Gastrocnemius medialis (tissue), 4 donors: ENCODE data around the gene ARL4D. TPM values are rescaled to one million over a fixed set of nuclear protein-coding genes. Genes with fewer than 3 reads are reported as not detected.

Experiments
- ATAC-seq, 2 donors: fragments of 150-250 bp; one replicate each; pipeline ENCODE4 v1.9.1; 2016
- DNase-seq, 2 donors: peaks; one replicate each; pipeline ENCODE4 v3.0.0-alpha.2; 2019
- H3K27ac ChIP-seq, 4 donors: fragments of 200-600 bp; sonication (generic); 1 replicate in 1 of 4; 2 replicates in 3 of 4; pipeline ENCODE4 v1.5.1; 2016 to 2018; ENCODE audit warnings: mild to moderate bottlenecking in 2 of 4, moderate library complexity in 1 of 4
- H3K27me3 ChIP-seq, 3 donors: fragments of 200-600 bp; sonication (generic) in 2 of 3; 1 replicate in 1 of 3; 2 replicates in 2 of 3; pipeline versions ENCODE4 v1.5.1 to v1.6.0; 2016 to 2019; ENCODE audit warnings: mild to moderate bottlenecking in 1 of 3, moderate library complexity in 1 of 3
- H3K36me3 ChIP-seq, 2 donors: fragments of 200-600 bp; sonication (generic) in 1 of 2; one replicate each; pipeline ENCODE4 v1.5.1; 2017 to 2018
- H3K4me1 ChIP-seq, 2 donors: fragments of 200-600 bp; sonication (generic) in 1 of 2; one replicate each; pipeline ENCODE4 v1.5.1; 2016 to 2017; ENCODE audit warnings: mild to moderate bottlenecking in 2 of 2
- H3K4me3 ChIP-seq, 4 donors: fragments of 200-600 bp; sonication (generic) in 3 of 4; 1 replicate in 1 of 4; 2 replicates in 3 of 4; pipeline ENCODE4 v1.5.1; 2016 to 2019; ENCODE audit warnings: mild to moderate bottlenecking in 2 of 4
- H3K9me3 ChIP-seq, 3 donors: fragments of 200-600 bp; sonication (generic) in 2 of 3; 1 replicate in 1 of 3; 2 replicates in 2 of 3; pipeline ENCODE4 v1.5.1; 2016 to 2019
- POLR2A ChIP-seq, 2 donors: fragments of 450-650 bp; IDR thresholded peaks; one replicate each; pipeline ENCODE4 v1.6.1; 2017; ENCODE audit warnings: antibody characterized with exemption in 2 of 2, mild to moderate bottlenecking in 2 of 2, moderate library complexity in 2 of 2
- in situ Hi-C, 4 donors: fragments of 200-750 bp; cut with MboI; loops; one replicate each; pipeline versions ENCODE4 v1.15.0 to v1.8.0; 2017; ENCODE audit warnings: low sequenced_read_pairs in 4 of 4
- intact Hi-C: fragments of 100-400 bp; cut with DNase I; formaldehyde crosslinking; loops from one replicate; pipeline ENCODE4 v1.15.1; 2023; ENCODE audit warnings: low total_unique reads
- total RNA-seq, 4 donors: library from RNA; depleted of rRNA; stranded (reverse); fragments of >200 nt; gene quantifications; one replicate each; pipeline versions ENCODE4 v1.1.0 to v1.2.3, GENCODE V29; 2016
- TF ChIP-seq, protein P1 (sequence below), 5 experiments: fragments of 450-650 bp in 3 of 5; fragments of 200-600 bp in 2 of 5; sonication (generic) in 2 of 5; IDR thresholded peaks in 4 of 5; conservative IDR thresholded peaks in 1 of 5; 1 replicate in 4 of 5; 2 replicates in 1 of 5; pipeline ENCODE4 v1.5.1; 2016 to 2019; ENCODE audit warnings: antibody characterized with exemption in 5 of 5, mild to moderate bottlenecking in 3 of 5, moderate library complexity in 3 of 5

The ARL4D gene
- total RNA-seq, 4 donors from 2014 or later = 0.17 to 2.0 (median 1.3) TPM

DNA sequence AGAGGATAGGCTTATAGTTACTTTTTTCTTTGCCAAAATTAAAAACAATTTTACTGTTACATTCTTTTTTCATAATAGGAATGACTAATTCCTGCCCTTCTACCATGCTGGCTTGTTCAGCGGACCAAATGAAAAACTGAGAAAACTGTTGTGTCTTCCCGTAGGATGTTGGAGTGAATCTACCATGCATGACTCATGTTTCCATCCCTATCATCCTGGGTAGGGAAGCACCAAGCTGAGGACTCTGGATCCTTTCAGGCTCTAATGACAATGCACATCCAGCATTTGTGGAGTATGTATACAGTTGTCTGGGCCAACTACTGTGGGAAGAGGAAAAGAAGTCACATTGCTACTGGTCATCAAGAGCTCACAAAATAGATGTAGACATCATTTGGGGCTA lies 43.9 kb downstream of the ARL4D start:
- in situ Hi-C loops (no loop called here), intact Hi-C loops (no loop called here)
- H3K4me1 ChIP-seq = no peaks in the 10 kb centered on the region
- H3K27me3 ChIP-seq = no peaks in the 10 kb centered on the region
- H3K27ac ChIP-seq = no peak overlapping the region
- ATAC-seq (no peak), DNase-seq (no peak)
- no peaks in the 10 kb centered on the region for H3K36me3 ChIP-seq
- H3K9me3 ChIP-seq = no peaks in the 10 kb centered on the region
- H3K4me3 ChIP-seq = no peak overlapping the region
- TF ChIP-seq, protein P1, sequence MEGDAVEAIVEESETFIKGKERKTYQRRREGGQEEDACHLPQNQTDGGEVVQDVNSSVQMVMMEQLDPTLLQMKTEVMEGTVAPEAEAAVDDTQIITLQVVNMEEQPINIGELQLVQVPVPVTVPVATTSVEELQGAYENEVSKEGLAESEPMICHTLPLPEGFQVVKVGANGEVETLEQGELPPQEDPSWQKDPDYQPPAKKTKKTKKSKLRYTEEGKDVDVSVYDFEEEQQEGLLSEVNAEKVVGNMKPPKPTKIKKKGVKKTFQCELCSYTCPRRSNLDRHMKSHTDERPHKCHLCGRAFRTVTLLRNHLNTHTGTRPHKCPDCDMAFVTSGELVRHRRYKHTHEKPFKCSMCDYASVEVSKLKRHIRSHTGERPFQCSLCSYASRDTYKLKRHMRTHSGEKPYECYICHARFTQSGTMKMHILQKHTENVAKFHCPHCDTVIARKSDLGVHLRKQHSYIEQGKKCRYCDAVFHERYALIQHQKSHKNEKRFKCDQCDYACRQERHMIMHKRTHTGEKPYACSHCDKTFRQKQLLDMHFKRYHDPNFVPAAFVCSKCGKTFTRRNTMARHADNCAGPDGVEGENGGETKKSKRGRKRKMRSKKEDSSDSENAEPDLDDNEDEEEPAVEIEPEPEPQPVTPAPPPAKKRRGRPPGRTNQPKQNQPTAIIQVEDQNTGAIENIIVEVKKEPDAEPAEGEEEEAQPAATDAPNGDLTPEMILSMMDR (IDR thresholded peaks at IDR 0.05 in 4 of 5, conservative IDR thresholded peaks at IDR 0.05 in 1 of 5) = no peak
- TF ChIP-seq POLR2A (IDR thresholded peaks at IDR 0.05) = no peak

DNA sequence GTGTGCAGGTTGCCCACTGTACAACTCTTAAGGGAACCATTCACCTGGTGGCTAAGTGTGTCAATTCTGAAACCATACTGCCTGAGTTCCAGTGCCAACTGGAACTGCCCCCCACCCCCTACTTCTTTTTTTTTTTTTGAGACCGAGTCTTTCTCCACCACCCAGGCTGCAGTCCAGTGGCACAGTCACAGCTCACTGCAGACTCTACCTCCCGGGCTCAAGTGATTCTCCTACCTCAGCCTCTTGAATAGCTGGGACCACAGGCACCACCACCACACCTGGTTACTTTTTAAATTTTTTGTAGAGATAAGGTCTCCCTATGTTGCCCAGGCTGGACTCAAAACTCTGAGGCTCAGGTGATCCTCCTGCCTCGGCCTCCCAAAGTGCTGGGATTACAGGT lies 44.6 kb downstream of the ARL4D start:
- DNase-seq (no peak), ATAC-seq (no peak)
- TF ChIP-seq, protein P1 (IDR thresholded peaks at IDR 0.05 in 4 of 5, conservative IDR thresholded peaks at IDR 0.05 in 1 of 5) = no peak
- no peak for TF ChIP-seq POLR2A (IDR thresholded peaks at IDR 0.05)
- Histone ChIP-seq H3K9me3 (no peaks in the 10 kb centered on the region), H3K27ac (no peak overlapping the region), H3K4me1 (no peaks in the 10 kb centered on the region), H3K27me3 (no peaks in the 10 kb centered on the region), H3K4me3 (no peak overlapping the region), H3K36me3 (no peaks in the 10 kb centered on the region)
- in situ Hi-C loops (no loop called here), intact Hi-C loops (no loop called here)

DNA sequence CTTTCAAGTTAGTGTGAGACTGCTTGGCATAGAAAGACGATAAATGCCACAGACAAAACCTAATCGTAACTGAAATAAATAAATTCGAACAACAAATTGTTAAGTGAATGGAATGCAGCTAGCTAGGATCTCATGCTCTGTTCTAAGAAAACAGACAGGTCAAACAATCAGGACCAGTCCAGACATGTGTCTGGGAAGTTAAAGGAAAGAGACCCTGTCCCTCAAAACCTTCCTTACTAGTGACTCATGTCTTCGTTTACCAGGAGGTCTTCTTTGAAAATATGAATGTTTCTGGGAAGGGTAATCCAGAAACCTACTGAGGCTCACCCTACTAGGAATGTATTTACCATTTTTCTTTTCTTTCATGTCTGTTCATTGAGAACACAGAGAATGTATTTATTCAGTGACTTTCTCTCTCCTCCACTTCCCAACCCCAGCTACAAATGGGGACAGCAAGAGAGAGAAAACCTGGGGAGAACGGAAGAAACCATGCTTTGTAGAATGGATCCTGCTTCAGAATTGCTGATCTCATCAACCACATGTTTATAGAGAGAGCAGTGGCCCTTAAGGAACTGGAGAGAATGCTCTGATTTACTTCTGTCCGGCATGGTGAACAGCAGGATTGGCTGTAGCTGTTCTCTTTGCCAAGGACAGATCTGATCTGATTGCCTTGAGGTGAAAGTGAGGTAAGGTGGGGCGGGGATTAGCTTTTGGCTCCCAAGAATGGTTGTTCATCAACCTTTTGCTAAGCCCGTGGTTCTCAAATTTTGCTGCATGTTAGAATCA lies 45.6 kb downstream of the ARL4D start:
- in situ Hi-C loops (no loop called here), intact Hi-C loops (no loop called here)
- no peaks in the 10 kb centered on the region for H3K27me3 ChIP-seq
- H3K9me3 ChIP-seq = no peaks in the 10 kb centered on the region
- no peaks in the 10 kb centered on the region for H3K4me1 ChIP-seq
- no peak for DNase-seq
- no peak overlapping the region for H3K27ac ChIP-seq
- no peak overlapping the region for H3K4me3 ChIP-seq
- ATAC-seq = no peak
- TF ChIP-seq, protein P1 (IDR thresholded peaks at IDR 0.05 in 4 of 5, conservative IDR thresholded peaks at IDR 0.05 in 1 of 5) = no peak
- TF ChIP-seq POLR2A (IDR thresholded peaks at IDR 0.05) = no peak
- H3K36me3 ChIP-seq = no peaks in the 10 kb centered on the region

DNA sequence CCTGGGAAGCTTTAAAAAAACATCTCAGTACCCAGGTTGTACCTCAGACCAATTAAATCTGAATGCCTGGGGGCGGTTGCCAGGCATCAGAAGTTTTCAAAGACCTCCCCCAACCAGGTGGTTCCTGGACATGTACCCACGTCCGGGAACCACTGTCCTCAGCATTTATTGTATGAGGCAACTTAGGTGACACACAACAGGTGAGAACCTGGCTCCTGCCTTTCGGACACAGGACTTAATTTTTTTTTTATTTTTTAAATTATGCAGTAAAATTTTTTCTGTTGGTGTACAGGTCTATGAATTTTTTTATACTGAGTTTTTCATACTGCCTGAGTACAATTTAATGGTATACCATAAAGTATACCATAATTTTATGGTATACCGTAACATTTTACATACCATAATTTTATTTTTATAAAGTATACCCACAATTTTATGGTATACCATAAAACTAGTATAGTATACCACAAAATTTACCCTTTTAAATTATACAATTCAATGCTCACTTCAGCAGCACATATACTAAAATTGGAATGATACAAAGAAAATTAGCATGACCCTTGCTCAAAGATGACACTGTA lies 46.3 kb downstream of the ARL4D start:
- intact Hi-C loops = no loop called here
- H3K36me3 ChIP-seq = no peaks in the 10 kb centered on the region
- H3K27me3 ChIP-seq = no peaks in the 10 kb centered on the region
- no peak overlapping the region for H3K27ac ChIP-seq
- no peaks in the 10 kb centered on the region for H3K4me1 ChIP-seq
- TF ChIP-seq, protein P1 (IDR thresholded peaks at IDR 0.05 in 4 of 5, conservative IDR thresholded peaks at IDR 0.05 in 1 of 5) = no peak
- no peak for TF ChIP-seq POLR2A (IDR thresholded peaks at IDR 0.05)
- H3K4me3 ChIP-seq = no peak overlapping the region
- DNase-seq = no peak
- no peak for ATAC-seq
- in situ Hi-C loops = no loop called here
- no peaks in the 10 kb centered on the region for H3K9me3 ChIP-seq
